ENCODE results near the gene ERCC6L2.

DNA sequence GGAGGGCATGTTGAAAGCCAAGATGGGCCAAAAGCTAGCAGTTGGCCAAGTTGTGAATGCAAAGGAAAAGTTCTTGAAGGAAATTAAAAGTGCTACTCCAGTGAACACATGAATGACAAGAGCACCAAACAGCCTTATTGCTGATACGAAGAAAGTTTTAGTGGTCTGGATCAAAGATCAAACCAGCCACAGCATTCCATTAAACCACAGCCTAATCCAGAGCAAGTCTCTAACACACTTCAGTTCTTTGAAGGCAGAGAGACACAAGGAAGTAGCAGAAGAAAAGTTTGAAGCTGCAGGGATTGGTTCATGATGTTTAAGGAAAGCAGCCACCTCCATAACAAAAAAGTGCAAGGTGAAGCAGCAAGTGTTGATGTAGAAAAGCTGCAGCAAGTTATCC lies 71.6 kb downstream of the ERCC6L2 start:
- no peak for TF ChIP-seq CTCF (IDR thresholded peaks at IDR 0.05; ENCODE audit: extremely low read depth in 1 of 2, insufficient read depth in 1 of 2, low read depth in 1 of 2, low read length in 2 of 2)
- no peak for TF ChIP-seq EZH2 (IDR thresholded peaks at IDR 0.05; ENCODE audit: borderline replicate concordance, low read depth, low read length, severe bottlenecking)
- TF ChIP-seq POLR2A (IDR thresholded peaks at IDR 0.05; ENCODE audit: low read depth, low read length) = no peak
- no peak for TF ChIP-seq POLR2AphosphoS5 (IDR thresholded peaks at IDR 0.05; ENCODE audit: insufficient read depth, low read depth, low read length)
- TF ChIP-seq MYC (IDR thresholded peaks at IDR 0.05; ENCODE audit: low read depth, low read length) = no peak
